ENCODE results near the gene ZYG11B. TPM values are rescaled to one million over a fixed set of nuclear protein-coding genes. Genes with fewer than 3 reads are reported as not detected.
A peak's percentile ranks its signal among the peaks of the same experiment; 100 is the strongest.
"Not testable (repeated sequence)": the region's sequence is repeated elsewhere in the genome, so short reads cannot be mapped to it uniquely, and the experiment has no call there.

Gene ZYG11B
- total RNA-seq, result 47.6 TPM
- long read RNA-seq, full-length matches to known transcripts, result 17 of 52 reads
- long read RNA-seq, partial matches to known transcripts, result 18 of 52 reads
- long read RNA-seq, other reads (novel, unspliced or antisense), result 17 of 52 reads

DNA sequence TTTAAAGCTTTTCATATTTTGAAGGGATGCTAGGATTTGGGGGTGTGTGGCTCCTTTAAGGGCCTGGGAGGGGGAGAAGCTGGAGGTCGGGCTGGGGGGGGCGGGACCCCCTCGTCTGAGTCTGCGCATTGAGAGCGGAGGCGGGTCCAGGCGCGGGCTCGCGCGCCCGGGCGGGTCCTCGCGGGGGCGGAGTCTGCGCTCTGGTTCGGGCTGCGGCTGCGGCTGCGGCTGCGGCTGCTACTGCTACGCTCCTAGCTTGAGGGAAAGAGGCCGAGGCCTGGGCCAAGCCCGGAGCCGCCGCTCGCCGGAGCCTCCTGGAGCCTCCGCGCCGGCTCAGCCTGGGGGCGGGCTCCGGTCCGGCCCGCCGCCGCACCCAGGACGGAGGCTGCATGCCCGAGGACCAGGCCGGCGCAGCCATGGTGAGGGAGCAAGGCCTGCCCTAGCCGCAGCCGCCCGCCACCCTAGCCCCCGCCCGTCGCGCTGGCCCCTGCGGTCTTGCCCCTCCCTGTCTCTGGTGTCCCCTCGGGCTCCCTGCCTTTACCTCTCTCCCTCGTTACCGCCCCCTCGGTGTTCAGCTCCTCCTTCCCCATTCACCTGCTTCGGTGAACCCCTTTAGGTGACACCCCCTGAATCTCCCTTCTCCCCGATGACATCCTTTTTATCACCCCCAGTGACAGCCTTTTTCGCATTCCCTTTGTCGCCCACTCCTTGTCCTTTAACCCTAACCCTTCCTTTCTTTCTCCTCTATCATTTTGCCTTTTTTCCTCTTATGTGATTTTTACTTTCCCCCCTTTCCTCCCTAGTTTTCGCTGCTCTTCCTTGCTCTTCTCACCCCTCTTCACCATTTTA is at the start of gene ZYG11B:
ZYG11B (plus strand) TSS at position 189 of the 849 bp plus-strand sequence; CDS start at position 390, 201 bp downstream.
- DNase-seq (ENCODE audit: low spot score), result peak; percentile 97
- intact Hi-C loops (cut with DNase I), result loop anchor here (2.0 kb wide), 2 partner anchors 24 to 200 kb away; partner anchors contain the start of gene SCP2

GRCh38 chr1:52677076-52677806 is 49.0 kb upstream of the ZYG11B start:
- no peak for DNase-seq (ENCODE audit: low spot score)
- intact Hi-C loops (cut with DNase I), result no loop called here

GRCh38 chr1:52679048-52679447 is 47.2 kb upstream of the ZYG11B start:
- no peak for DNase-seq (ENCODE audit: low spot score)
- intact Hi-C loops (cut with DNase I), result no loop called here

DNA sequence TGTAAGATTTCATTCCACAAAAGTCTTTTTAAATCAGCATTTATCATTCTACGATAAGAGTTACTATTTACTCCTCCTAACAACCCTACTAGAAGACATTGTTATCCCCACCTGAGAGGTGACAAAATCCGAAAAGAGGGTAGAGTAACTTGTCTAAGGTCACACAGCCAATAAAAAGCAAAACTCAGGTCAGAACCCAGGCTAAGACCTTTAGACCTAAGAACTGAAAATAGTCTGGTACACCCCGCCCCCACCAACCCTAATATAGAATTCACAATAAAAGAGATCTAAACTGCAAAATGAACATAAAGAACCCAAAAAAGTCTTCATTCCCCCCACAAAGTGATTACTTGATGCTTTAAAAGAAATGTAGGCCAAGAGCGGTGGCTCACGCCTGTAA is 46.8 kb upstream of the ZYG11B start:
- DNase-seq (ENCODE audit: low spot score), result no peak
- intact Hi-C loops (cut with DNase I), result no loop called here

- no peak for DNase-seq (ENCODE audit: low spot score)
- intact Hi-C loops (cut with DNase I), result loop anchor here (10.0 kb wide), 1 partner anchor 276 kb away; the partner anchor contains the start of genes ORC1 and PRPF38A
These were observed 45.9 kb upstream of the ZYG11B start for GRCh38 chr1:52680353-52680752.

DNA sequence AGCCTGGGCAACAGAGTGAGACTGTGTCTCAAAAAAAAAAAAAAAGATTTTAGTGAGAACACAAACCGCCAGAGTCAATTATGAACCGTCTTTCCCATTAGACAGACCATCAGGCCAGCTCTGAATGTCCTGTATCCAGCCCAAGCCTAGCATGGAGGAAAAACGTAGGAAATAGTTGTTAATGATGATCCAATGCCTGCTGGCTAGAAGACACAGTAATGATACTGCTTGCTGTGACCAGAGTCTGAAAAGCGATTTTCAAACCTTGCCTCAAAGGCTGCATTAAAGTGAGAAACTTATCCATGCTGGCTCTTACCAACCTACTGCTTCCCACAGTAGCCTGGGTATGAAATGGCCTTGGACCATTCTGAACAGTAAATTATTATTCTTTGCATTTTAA is 45.1 kb upstream of the ZYG11B start:
- intact Hi-C loops (cut with DNase I), result loop anchor here (10.0 kb wide), 1 partner anchor 276 kb away; the partner anchor contains the start of genes ORC1 and PRPF38A
- no peak for DNase-seq (ENCODE audit: low spot score)

- DNase-seq (ENCODE audit: low spot score), result no peak
- intact Hi-C loops (cut with DNase I), result loop anchor here (10.0 kb wide), 1 partner anchor 279 kb away; the partner anchor contains the start of genes ORC1 and PRPF38A
These were observed 42.8 kb upstream of the ZYG11B start for GRCh38 chr1:52683367-52683940.

DNA sequence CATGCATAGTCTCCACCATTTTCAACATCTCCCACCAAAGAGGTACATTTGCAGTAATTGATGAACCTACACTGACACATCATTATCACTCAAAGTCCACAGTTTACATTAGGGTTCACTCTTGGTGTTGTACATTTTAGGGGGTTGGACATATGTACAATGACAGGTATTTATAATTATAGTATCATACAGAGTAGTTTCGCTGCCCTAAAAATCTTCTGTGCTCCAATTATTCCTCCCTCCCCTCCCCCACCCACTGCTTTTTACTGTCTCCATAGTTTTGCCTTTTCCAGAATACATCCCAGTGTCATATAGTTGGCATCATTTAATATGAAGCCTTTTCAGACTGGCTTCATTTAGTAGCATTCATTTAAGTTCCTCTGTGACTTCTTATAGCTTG is 41.7 kb upstream of the ZYG11B start:
- intact Hi-C loops (cut with DNase I), result loop anchor here (10.0 kb wide), 1 partner anchor 280 kb away; the partner anchor contains the start of genes ORC1 and PRPF38A

GRCh38 chr1:52686261-52686751 is 39.9 kb upstream of the ZYG11B start:
- DNase-seq (ENCODE audit: low spot score), result peak; percentile 81
- intact Hi-C loops (cut with DNase I), result loop anchor here (5.0 to 10.0 kb wide), 2 partner anchors 282 to 559 kb away; partner anchors contain the start of genes ORC1 and PRPF38A

More for the DNA sequence above, 41.7 kb upstream of the ZYG11B start:
- no peak for DNase-seq (ENCODE audit: low spot score)

DNA sequence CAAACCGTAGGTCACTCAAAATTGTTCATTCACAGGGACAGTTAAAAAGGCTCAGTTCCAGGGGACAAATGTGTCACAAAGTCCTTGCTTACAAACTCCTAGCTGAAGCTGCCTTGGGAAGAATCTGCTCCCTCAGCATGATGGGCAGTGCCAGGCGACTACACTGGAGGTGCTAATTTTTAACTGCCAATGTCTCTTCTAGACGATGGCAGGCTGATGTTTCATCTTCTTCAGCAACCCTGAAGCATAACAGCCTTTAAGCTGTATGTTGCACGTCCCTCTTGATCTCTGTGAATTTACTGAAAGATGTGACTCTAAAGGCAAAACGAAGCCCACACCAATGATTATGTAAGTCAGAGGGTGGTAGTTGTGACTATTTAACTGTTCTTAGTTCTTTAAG is 39.4 kb upstream of the ZYG11B start:
- intact Hi-C loops (cut with DNase I), result loop anchor here (5.0 to 10.0 kb wide), 2 partner anchors 282 to 560 kb away; partner anchors contain the start of genes ORC1 and PRPF38A
- no peak for DNase-seq (ENCODE audit: low spot score)

DNA sequence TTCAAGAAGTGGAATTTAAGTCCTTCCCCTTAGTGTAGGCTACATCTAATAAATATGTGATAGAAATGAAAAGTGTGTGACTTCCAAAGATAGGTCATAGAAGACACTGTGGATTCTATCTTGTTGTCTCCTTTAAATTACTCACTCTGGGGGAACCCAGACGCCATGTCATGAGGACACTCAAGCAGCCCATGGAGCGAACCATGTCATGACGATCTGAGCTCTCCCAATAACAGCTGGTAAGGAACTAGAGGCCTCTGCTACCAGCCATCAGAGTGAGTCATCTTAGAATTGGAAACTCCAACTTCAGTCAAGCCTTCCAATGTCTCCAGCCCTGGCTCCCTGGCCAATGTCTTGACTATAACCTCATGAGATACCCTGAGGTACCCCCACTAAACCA is 34.4 kb upstream of the ZYG11B start:
- intact Hi-C loops (cut with DNase I), result no loop called here
- DNase-seq (ENCODE audit: low spot score), result no peak

DNA sequence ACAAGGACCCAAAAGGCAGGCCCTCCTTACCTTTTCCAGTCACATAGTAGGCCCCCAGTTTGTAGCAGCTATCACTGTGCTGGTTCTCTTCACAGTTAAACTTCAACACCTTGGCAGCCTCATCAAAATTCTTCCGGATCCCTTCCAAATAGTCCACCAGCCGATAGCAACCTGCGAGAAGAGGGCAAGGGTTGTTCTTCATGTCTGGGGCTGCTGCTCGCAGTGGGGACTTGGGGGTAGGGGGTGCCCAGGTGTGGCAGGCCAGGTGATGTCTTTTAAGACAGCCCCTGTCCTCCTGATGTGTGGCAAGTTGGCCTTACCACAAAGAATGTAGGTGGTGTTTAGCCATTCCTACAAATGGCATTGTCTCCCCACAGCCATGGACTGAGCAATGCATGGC is 33.6 kb upstream of the ZYG11B start:
- DNase-seq (ENCODE audit: low spot score), result no peak
- intact Hi-C loops (cut with DNase I), result no loop called here

DNA sequence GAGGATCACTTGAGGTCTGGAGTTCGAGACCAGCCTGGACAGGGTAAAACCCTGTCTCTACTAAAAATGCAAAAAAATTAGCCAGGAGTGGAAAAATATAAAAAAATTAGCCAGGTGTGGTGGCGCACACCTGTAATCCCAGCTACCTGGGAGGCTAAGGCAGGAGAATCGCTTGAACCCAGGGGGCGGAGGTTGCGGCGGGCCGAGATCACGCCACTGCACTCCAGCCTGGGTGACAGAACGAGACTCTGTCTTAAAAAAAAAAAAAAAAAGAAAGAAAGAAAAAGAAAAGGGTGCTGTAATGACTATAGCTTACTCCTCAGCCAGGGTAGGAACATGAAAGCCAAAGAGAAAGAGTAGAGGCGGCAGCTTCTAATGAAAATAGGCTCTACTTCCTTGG is 32.9 kb upstream of the ZYG11B start:
- DNase-seq (ENCODE audit: low spot score); intact Hi-C loops (cut with DNase I): not testable (repeated sequence)

- DNase-seq (ENCODE audit: low spot score), result no peak
- intact Hi-C loops (cut with DNase I), result no loop called here
These were observed 32.4 kb upstream of the ZYG11B start for GRCh38 chr1:52693843-52694242.

- intact Hi-C loops (cut with DNase I), result loop anchor here (5.0 kb wide), 2 partner anchors 143 to 328 kb away; partner anchors contain the start of genes CC2D1B and TUT4
- no peak for DNase-seq (ENCODE audit: low spot score)
These were observed 30.6 kb upstream of the ZYG11B start for GRCh38 chr1:52695627-52696026.

DNA sequence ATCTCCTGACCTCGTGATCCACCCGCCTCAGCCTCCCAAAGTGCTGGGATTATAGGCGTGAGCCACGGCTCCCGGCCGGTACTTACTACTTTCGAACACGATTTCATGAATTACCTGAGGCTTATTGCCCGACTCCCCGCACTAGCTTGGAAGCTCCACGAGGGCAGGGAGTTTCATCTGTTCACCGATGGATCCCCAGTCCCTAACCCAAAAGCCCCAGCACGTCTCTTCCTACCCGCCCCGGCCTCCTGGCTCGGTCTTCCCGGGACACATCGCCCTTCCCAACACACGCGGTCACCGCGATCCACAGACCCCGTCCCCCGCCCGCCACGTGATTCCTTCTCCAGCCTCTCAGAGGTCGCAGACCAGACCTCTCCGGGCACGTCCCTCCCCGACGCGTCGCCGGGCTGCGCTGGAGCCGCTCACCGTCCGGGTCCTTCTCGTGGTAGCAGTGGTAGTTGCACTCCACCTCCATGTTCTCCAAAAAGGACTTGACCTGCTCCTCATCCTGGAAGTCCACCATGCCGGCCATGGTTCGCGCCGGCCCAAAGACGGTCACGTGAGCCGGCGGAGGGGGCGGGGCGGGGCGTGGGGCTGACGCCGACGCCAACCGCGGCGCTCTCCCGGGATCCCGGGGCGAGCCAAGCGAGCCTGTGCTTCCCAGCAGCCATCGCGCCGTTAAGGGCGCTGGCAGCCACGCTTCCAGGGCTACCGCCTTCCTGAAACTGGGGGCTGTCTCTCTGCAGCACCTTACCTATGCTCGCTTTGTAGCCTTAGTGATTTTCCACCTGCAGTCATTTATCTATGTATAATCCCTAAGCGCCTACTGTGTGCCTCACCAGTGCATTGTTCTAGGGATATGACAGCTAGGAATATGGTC is 28.2 kb upstream of the ZYG11B start, which contains the start of gene COA7:
COA7 (minus strand) TSS at position 553 of the 880 bp plus-strand sequence; CDS start at position 532, 21 bp downstream.
- peak; percentile 94 for DNase-seq (ENCODE audit: low spot score)
- intact Hi-C loops (cut with DNase I), result loop anchor here (2.0 to 5.0 kb wide), 3 partner anchors 146 to 331 kb away; partner anchors contain the start of genes CC2D1B, SCP2 and TUT4

- DNase-seq (ENCODE audit: low spot score), result peak; percentile 96
- intact Hi-C loops (cut with DNase I), result loop anchor here (2.0 to 10.0 kb wide), 2 partner anchors 24 to 482 kb away; partner anchors contain the start of gene ZYG11B
These were observed 23.1 kb upstream of the ZYG11B start for GRCh38 chr1:52702886-52703787.

All from cardiac septum (tissue), 1 donor.